Measurements from ENCODE around the gene EEF1AKMT2.

Gene EEF1AKMT2

DNA sequence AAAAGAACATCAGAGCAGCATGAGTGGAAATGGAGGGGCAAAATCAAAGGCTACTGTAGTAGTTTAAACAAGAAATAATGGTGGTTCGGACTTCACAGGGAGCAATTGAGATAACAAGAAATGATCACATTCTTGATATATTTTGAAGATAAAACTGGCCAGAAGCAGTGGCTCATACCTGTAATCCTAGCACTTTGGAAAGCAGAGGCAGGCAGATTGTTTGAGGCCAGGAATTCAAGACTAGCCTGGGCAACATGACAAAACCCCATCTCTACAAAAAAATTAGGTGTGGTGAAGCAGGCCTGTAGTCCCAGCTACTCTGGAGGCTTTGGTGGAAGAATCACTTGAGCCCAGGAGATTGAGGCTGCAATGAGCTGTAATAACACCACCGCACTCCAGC, 22.9 kb downstream of the EEF1AKMT2 start:
- Mint-ChIP-seq H3K4me3 (no peak overlapping the region), H3K27me3 (ENCODE audit: low read depth, poor library complexity) (no peaks in the 10 kb centered on the region), H3K36me3 (ENCODE audit: low read depth) (peaks cover 75% of the 10 kb centered on the region), H3K4me1 (no peaks in the 10 kb centered on the region), H3K27ac (no peak overlapping the region), H3K9me3 (peaks cover 36% of the 10 kb centered on the region)
- TF ChIP-seq CTCF (IDR thresholded peaks at IDR 0.05), result no peak
- DNase-seq, result no peak

DNA sequence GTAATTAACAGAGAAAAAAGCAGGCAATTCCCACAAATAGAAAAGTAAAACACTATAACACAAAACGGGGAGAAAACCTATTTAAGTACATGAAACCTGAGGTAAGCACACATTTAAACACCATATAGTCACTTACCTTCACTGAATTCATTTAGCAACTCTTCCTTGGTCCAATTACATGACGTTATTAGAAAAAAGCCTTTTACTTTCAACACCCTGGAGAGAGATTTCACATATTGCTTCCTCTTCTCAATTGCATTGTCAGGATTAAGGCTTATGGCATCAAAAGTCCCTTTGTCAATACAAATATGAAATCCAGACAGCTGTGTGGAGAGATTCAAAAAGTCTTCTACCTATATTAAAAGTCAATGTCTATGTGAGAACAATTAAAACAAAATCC, 26.4 kb downstream of the EEF1AKMT2 start:
- no peaks in the 10 kb centered on the region for H3K4me1 Mint-ChIP-seq
- H3K4me3 Mint-ChIP-seq, result no peak overlapping the region

DNA sequence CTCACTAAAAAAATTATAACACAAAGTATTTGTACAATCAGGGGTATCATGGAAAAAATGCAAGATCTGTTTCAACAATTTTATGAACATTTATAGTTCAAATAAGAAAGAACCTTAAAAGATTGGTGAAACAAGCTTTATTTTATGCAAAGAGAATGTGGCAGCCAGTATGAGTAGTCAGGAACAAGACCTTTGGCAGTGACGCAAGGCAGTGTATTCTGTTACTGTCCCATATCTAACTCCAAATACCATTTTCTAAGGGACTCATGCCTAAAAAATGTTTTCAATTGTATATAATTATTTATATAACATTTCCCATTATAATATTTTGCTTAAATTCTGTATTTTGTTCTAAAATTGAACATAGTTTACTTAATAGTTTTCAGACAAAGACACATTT, 28.4 kb downstream of the EEF1AKMT2 start:
- Mint-ChIP-seq H3K27ac (no peak overlapping the region), H3K36me3 (ENCODE audit: low read depth) (peaks cover 46% of the 10 kb centered on the region), H3K4me1 (no peaks in the 10 kb centered on the region), H3K9me3 (no peaks in the 10 kb centered on the region), H3K4me3 (no peak overlapping the region), H3K27me3 (ENCODE audit: low read depth, poor library complexity) (no peaks in the 10 kb centered on the region)
- no peak for TF ChIP-seq CTCF (IDR thresholded peaks at IDR 0.05)
- no peak for DNase-seq

More for the DNA sequence above, 26.4 kb downstream of the EEF1AKMT2 start:
- Mint-ChIP-seq H3K27me3 (ENCODE audit: low read depth, poor library complexity) (no peaks in the 10 kb centered on the region), H3K27ac (no peak overlapping the region), H3K9me3 (peaks cover 4% of the 10 kb centered on the region), H3K36me3 (ENCODE audit: low read depth) (peaks cover 51% of the 10 kb centered on the region)
- DNase-seq, result no peak
- TF ChIP-seq CTCF (IDR thresholded peaks at IDR 0.05), result no peak

- DNase-seq, result no peak
- TF ChIP-seq CTCF (IDR thresholded peaks at IDR 0.05), result no peak
- no peak overlapping the region for H3K27ac Mint-ChIP-seq
- H3K27me3 Mint-ChIP-seq (ENCODE audit: low read depth, poor library complexity), result no peaks in the 10 kb centered on the region
- no peak overlapping the region for H3K4me3 Mint-ChIP-seq
- peaks cover 39% of the 10 kb centered on the region for H3K36me3 Mint-ChIP-seq (ENCODE audit: low read depth)
- H3K4me1 Mint-ChIP-seq, result peaks cover 5% of the 10 kb centered on the region
- no peaks in the 10 kb centered on the region for H3K9me3 Mint-ChIP-seq
Measured at GRCh38 chr10:124762281-124762680, 29.4 kb downstream of the EEF1AKMT2 start.

- H3K27ac Mint-ChIP-seq, result no peak overlapping the region
- TF ChIP-seq CTCF (IDR thresholded peaks at IDR 0.05), result no peak
Measured at GRCh38 chr10:124756156-124756903, 35.4 kb downstream of the EEF1AKMT2 start.

GRCh38 chr10:124755581-124755980, 36.1 kb downstream of the EEF1AKMT2 start:
- no peaks in the 10 kb centered on the region for H3K27me3 Mint-ChIP-seq (ENCODE audit: low read depth, poor library complexity)
- TF ChIP-seq CTCF (IDR thresholded peaks at IDR 0.05), result no peak
- H3K4me3 Mint-ChIP-seq, result no peak overlapping the region
- DNase-seq, result no peak
- H3K9me3 Mint-ChIP-seq, result no peaks in the 10 kb centered on the region
- H3K4me1 Mint-ChIP-seq, result peaks cover 18% of the 10 kb centered on the region
- H3K27ac Mint-ChIP-seq, result no peak overlapping the region
- peaks cover 59% of the 10 kb centered on the region for H3K36me3 Mint-ChIP-seq (ENCODE audit: low read depth)

More at GRCh38 chr10:124756156-124756903, 35.4 kb downstream of the EEF1AKMT2 start:
- no peaks in the 10 kb centered on the region for H3K9me3 Mint-ChIP-seq
- peaks cover 18% of the 10 kb centered on the region for H3K4me1 Mint-ChIP-seq
- no peak overlapping the region for H3K4me3 Mint-ChIP-seq
- peaks cover 65% of the 10 kb centered on the region for H3K36me3 Mint-ChIP-seq (ENCODE audit: low read depth)
- no peaks in the 10 kb centered on the region for H3K27me3 Mint-ChIP-seq (ENCODE audit: low read depth, poor library complexity)
- DNase-seq, result no peak
